Neural progenitor cell (in vitro differentiated cells): ENCODE results near the gene ARID2.
A peak's percentile ranks its signal among the peaks of the same experiment; 100 is the strongest.

Experiments
- CTCF ChIP-seq: fragments of 200-600 bp; sonication (generic); IDR thresholded peaks from 2 replicates; pipeline ENCODE4 v1.5.1; 2017; ENCODE audit warnings: antibody characterized with exemption, mild to moderate bottlenecking
- EZH2phosphoT487 ChIP-seq: fragments of 200-600 bp; sonication (generic); IDR thresholded peaks from 2 replicates; pipeline ENCODE4 v1.6.1; 2017; ENCODE audit warnings: antibody characterized with exemption

- peak; percentile 75 for TF ChIP-seq CTCF
- TF ChIP-seq EZH2phosphoT487: no peak
Measured at GRCh38 chr12:45725631-45726602, 3.6 kb upstream of the ARID2 start.
